Occipital lobe (tissue), 2 donors: ENCODE data around the gene CDH23. TPM values are rescaled to one million over a fixed set of nuclear protein-coding genes. Genes with fewer than 3 reads are reported as not detected.
A peak's percentile ranks its signal among the peaks of the same experiment; 100 is the strongest.

Source experiments
- DNase-seq: peaks from one replicate; lab custom pipeline; 2025; lab: John Stamatoyannopoulos, UW
- total RNA-seq: library from RNA; depleted of rRNA; stranded (reverse); fragments of >200 nt; gene quantifications from one replicate; pipeline ENCODE4 v1.2.3, GENCODE V29; 2014

Gene CDH23
- total RNA-seq, 1 donor from 2014 or later, result 1.2 TPM

DNA sequence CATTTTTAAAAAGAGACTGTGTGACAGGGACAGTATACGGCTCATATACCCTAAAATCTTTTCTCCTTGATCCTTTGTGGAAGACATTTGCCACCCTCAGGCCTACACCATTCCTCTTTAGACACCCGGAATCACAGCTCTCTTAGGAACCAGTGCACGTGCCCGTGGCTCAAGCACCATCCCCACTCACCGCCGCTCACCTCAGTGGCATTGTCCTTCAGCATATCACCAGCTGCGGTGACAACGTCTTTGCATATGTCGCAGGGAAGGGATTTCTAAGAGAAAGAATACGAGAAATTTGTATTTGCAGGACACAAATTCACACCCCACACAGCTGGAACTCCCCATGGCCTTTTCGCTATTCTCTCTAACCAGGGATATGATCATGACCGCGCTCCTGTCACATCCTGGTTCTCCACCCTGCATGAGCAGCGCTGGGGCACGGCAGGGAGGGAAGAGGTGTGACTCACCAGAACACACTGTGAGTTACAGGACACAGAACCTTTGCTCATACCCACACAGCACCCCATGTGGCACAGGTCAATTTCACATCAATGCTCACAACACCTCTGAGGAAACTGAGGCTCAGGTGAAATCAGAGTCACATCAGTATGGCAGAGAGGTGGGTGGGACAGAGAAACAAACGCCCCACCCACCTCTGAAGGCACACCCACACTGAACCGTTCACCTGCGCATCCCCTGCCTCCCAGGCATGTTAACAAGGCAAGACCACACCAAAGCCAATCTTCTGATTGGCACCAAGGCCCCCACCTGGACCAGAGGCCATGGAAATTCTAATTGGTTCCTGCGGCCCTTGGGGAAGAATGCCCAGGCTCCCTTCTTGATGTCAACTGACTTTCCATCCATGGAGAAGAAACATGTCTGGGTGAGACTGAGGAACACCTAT, 435.2 kb downstream of the CDH23 start:
- no peak for DNase-seq

DNA sequence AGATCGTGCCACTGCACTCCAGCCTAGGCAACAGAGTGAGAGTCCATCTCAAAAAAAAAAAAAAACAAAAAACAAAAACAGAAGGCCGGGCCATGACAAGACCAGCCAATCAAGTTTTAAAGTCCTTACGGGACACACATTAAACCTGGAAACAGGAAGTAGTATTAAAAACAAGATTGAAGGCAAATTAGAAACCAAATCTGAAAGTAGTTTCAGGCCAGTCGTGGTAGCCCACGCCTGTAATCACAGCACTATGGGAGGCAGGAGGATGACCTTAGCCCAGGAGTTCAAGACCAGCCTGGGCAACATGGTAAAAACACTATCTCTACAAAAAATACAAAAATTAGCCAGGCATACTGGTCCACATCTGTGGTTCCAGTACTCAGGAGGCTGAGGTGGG, 436.2 kb downstream of the CDH23 start:
- DNase-seq, result no peak

DNA sequence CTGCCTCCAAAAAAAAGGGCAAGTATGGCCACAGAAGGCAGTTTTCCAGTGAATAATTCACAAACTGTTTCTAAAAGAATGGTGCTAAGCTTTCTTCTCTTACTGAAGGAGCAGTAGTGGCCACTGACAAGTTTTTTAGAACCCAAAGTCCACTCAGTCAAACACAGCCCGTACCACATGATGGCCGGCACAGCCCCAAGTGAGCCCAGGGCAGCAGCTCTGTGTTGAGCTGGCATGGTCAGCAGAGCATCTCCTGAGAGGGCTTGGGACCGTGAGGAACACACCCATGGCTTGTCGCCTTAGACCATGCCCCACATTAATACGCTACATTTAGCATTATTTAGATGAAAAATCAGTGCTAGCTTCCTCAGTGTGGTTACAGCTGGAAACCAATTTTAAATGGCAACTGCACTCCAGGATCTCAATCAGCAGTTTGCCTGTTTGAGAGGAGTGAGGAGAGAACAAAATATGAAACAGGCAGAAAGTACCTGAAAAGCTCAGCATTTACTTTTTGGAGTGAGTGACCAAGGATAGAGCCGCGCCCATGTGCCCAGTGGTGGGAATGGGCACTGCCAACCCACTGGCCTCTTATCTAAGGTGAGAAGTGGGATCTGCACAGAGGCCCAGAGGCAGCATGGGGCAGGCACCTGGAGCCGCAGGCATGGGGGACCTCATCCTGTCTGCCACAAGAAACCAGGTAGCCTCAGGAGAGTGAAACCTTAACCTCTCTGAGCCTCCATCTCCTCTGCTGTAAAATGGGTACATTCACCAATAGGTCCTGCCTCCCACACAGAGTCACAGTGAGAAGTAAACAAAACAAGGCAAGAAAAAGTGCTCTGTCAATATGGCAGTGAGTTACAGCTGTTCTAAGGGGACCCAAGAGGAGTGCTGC, 437.0 kb downstream of the CDH23 start:
- no peak for DNase-seq

DNA sequence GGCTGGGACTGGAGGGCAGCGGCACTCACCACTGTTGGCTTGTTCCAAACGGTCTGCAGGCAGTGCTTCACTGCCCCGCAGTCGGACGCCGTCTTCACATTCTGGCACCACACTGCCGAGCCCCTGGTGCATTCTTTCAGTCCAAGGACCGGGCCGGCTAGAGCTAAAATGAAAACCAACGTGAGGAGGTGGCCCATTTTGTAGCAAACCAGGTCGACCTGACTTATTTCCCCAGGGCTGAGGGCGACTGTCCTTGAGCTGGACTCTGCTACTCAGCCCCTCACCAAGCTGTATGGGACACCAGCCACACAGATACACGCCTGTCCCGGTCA, 437.6 kb downstream of the CDH23 start:
- no peak for DNase-seq

DNA sequence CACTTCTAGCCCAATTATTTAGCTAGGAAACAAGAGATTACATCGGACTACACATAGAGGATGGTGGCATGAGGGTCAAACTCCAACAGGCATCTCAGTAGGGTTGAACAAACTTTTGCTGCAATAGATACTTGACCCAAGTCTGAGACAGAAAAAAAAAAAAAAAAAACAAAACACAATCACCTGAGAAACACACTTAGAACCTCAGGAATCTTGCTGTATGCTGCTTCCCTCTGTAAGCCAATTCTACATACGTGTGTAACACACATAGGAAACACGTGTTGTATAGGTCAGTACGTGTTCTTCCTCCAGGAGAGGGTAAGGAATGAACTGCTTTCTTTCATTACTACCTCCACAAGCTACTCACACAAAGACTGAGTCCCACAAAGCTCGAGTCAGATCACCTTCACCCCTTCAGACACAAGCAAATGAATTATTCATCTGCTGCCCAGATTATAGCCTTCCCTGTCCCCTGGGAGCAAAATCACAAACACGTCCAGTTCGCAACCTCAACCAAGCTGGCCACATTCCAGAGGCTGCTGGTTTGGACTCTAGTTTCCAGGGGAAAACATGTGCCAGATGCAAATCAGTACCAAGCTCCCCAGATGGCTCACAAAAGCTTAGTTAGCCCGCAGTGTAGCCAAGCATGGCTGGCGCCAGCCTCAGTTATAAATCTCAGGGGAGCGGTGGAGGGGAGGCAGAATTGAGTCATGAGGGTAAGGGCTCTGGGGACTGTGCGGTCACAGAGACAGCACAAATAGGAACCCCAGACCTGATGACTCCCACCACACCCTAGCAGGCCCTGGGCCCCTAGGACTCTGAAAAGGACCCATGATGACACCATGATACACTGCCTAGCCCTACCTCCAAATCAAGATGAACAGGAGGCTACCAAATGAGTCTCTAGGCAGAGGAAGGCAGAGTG, 439.2 kb downstream of the CDH23 start:
- DNase-seq, result peak; percentile 84

DNA sequence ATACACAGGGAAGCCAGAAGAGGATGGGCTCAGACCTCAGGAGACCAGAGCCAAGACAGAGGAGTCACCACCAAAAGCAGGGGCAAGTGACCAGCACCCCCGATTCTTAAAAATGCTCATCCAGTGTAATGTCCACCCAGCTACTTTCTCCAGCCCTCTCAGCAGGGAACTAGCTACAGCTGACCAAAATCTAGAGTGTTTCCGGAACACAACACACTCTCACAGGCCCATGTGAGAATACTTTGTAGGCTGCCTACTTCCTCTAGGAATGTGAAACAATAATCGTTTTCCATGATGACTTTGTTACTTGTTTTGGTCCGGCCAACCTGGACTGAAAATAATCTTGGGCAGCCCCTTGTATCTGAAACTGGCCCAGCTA, 439.9 kb downstream of the CDH23 start:
- DNase-seq, result no peak

DNA sequence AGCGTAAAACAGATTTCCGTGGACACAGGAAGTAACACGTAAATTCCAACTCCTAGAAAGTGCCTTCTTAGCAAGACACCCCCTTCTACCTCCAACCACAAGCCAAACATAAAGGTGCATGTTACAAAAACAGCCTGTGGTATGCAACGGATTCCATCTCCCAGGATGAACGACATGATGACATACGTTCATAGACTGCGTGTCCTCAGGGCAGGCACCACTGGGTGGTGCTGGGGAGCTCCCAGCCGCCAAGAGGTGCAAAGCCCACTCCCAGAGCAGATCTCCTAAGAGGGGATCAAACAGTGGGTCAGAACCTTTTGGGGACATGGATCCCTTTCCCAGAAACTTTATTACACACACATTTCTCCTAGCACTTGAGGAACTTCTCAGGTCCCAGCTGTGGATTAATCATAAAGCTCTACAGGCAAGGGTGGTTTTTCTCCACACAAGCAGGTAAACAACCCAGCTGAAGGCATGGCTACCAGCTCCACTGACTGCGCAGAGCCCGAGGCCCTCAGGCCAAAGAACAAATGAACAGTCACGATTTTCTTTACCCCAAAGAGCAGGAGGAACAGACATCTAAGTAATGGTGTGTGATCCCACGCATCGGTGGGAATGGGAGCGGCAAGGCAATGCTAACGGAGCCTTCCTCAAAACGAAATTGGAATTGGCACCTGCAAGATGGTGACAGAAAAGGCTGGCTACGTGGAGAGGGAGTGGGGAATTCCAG, 440.5 kb downstream of the CDH23 start:
- no peak for DNase-seq

DNA sequence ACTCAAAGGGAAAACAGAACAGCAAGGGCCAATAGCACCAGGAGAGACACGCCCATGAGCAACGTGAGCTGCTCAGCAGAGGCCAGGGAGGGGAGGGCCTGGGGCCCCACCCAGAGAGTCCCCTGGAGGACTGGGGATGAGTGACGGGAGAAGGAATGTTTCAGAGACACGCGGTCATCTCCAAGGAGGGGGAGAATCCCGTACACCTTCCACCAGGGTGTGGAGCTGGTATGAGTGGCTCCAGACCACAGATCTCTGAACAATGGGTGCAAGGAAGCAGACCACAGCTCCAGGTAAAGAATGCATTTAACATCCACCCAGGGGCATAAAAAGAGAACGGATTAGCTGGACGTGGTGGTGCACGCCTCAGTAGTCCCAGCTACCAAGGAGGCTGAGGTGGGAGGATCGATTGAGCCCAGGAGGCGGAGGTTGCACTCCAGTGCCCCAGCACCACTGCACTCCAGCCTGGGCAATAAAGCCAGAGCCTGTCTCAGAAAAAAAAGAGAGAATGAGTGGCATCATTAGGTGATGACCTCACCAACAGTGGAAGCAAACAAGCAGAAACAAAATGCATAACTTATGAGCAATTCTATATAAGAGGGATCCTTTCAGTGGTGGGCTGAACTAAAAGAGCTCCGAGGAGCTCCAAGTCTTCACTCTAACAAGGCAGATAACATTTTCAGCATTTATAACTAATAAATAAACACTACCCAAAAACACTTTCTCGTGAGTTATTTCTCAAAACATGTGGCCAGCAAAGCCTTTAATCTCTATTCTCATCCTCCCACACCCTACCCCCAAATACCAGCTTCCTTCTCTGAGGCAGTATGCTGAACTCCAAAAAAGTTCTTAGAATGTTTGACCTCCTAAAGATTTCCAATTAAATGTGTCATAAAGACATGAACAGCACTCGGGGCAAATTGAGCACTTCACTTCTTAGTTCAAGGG, 441.8 kb downstream of the CDH23 start:
- DNase-seq, result no peak

DNA sequence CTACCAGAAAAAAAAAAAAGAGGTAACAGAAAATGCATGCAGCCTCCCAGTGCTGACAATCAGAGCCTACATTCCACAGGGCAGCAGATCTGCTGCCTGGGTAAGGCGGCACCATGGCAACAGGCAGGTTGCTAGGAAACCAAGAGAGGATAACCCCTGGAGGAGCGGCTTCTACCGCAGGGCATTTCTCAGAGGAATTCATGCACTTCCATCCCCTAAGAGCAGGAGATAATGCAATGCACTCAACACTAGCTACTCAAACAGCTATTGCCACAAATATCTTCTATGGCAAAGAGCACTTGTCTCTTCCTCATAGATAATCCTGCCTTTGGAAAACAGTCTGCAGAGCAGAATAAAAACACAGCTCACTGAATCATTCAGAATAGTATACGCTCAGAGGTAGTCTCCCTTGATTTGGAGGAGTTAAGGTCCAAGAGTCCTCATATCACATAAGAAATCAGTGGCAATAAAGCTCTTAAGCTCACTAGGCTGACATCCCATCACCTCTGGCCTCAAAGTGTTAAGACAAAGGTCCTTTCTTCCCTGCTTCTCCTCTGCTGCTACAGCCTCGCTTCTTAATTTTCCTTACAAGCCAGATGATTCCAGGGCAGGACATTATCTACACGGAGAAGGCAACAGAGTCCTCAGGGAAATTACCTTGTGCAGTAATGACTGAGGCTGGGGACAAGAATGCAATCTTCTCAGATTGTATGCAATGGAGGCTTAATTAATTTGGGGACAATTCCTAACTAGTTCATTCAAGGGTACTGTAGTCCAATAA, 443.6 kb downstream of the CDH23 start:
- peak; percentile 81 for DNase-seq

DNA sequence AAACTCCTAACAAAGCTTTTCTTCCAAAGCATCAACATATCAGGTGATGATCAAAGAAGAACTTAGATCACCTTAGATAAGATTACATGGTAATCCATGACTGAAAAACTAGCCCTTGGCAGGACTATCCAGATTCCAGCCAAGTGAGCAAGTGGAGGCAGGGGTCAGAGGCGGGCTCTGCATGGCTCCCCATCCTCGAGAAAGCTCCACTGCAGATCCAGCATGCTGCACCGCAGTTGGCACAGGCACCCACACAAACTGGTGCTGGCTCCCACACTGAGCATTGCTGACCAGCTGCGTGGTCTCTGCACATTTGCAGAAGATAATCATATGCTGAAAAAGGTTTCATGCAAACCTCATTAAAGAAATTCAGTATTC, 444.2 kb downstream of the CDH23 start:
- DNase-seq, result no peak

DNA sequence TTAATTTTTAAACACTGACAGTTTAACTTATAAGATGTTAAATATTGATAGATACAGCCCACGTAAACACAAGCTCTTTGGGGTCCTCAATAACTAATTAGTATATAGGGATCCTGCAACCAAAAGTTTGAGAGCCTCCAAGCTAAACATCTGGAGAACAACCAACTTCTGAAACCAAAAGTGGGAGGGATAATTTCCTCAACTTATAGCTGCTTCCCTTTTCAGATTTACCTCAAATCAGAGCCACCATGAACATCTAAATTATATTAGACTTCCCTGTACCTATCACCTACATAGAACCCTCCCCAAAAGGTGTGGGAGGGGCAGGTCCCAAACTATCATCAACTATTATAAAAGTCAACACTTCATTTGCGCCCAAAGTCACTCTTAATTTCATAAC, 445.7 kb downstream of the CDH23 start:
- DNase-seq, result no peak

DNA sequence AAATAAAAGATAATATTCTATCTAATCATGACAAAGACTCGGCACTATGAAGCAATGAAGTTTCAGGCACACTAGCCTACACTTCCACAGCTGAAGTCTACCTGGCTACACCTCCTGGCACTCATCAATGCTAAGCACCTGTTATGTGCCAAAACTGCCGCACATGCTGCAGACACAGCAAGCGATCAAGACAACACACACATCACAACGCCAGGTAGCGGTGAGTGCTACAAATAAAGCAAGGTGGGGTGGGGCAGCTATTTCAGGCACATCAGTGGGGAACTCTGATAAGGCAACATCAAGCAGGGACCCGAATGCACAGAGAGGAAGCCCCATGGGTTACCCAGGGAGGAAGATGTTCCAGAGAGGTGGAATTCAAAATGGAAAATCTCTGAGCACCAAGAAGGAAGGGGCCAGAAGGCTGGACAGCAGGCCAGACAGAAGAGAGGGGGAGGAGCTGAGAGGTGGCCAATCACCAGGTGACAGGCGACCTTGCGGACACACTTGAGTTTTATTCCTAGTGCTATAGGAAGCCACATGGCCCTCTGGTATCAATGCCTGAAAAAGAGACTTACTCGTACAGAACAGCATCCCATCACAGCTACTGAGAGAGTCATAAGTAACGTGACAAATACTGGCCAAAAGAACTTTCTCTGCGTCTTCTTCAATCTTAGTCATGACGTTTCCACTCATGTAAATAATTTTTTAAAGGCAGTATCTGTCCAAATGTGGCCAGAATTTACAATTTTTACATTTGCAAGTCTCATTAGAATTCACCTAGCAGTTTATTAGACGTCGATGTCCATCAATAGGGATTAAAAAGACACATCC, 446.4 kb downstream of the CDH23 start:
- DNase-seq, result no peak

DNA sequence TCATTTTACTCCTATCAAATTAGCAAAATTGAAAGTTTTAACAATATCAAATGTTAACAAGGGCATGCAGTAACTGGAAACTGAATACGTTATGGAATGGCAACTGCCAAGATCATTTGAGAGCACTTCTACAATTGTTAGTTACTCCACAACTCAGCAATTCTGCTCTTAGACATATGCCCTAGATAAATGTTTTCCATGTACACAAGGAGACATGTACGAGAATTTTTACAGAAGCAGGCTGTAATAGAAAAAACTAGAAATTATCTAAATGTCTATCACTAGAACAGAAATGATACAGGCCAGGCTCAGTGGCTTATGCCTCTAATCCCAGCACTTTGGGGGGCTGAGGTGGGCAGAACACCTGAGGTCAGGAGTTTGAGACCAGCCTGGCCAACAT, 447.4 kb downstream of the CDH23 start:
- no peak for DNase-seq

DNA sequence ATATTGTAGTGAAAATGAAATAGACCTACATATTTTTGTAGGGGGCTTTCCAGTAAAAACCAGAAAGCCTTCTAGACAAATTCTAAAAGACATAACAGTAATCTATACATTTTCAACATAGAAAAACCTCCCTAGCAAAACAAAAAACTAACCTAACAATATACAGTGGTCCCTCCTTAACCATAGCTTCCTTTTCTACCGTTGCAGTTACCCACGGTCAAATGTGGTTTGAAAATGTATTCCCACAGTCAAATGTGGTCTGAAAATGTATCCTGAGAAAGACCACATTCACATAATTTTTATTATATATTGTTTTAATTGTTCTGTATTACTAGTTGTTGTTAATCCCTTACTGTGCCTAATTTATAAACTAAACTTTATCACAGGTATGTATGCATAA, 448.0 kb downstream of the CDH23 start:
- no peak for DNase-seq

DNA sequence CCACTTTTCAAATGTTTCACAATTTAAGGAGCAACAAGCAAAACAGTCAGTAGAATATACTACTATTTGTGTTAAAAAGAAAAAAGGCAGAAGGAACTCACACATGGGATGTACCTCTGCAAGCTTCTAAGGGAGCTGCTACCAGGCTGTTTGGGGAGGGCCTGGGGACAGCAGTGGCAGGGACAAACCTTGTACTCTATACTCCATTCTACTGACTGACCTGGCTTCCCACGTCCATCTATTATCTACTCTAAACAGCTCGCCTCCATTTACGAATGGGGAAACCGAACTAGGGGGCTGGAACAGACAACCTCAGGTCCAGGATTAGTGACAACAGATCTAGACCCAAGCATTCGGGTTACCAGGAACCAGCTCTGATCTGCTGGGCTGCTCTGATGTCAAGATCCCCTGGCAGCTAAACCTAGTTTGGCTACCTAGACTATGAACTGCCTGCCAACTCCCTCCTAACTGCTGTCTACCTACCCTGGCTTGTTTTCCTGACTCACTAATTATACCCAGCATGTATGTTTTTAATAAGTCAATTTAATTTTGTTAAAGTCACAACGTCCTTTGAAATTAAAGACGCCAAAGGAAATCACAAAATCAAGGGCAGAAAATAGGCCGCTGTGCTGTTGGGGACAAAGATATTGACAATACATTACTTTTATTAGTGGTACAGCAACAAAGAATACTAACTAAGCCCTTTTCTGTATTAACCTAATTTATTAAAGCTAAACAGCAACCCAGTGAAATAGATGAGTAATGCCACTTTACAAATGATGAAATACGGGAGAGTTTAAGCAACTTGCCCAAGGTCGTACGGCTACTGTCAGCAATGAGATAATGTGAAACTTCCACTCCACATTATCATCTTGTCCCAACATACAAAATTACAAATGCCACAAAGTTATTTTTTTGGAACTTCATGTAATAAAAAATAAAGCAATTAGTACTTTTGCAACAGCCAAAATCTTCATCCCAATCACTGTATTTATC, 449.0 kb downstream of the CDH23 start:
- no peak for DNase-seq

DNA sequence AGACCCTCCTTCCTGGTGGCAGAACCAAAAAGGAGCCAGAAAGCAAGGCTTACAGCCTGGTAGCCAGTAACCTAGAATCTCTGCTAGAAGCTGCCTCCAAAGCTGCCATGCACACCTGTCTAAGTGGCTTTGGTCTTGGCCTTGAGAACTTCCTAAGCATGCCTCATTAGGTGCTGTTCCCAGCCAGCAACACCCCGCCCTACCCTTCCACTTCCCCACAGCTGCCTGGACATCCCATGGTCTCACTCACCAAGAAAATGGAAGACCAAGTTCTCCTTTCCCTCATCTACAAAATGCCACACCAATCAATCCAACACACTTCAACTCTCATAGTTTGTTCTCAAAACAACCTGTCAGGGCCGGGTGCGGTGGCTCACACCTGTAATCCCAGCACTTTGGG, 450.1 kb downstream of the CDH23 start:
- DNase-seq, result no peak

DNA sequence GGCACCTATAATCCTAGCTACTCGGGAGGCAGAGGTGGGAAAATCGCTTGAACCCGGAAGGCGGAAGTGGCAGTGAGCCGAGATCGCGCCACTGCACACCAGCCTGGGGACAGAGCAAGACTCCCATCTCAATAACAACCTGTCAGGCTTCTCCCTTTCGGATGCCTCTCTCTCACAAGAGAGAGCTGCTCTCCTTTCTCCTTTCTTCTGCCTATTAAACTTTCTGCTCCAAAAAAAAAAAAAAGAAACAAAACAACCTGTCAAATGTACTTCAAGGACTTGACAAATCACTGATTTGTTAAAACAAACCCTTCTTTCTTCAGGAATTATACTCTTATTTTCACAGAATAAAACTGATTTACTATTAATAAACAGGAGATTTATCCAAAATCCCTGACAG, 450.7 kb downstream of the CDH23 start:
- no peak for DNase-seq
